GM19463 (cell line): Measurements from ENCODE around the gene ADAM12.
"Not testable (repeated sequence)": the region's sequence is repeated elsewhere in the genome, so short reads cannot be mapped to it uniquely, and the experiment has no call there.

ENCODE experiments used
- ATAC-seq: cut with Tn5 transposase; IDR thresholded peaks from one replicate; pipeline ENCODE4 v1.9.1; 2021; ENCODE audit warnings: mild to moderate bottlenecking, moderate library complexity; ENCODE audit not compliant: unreplicated experiment

Gene ADAM12

DNA sequence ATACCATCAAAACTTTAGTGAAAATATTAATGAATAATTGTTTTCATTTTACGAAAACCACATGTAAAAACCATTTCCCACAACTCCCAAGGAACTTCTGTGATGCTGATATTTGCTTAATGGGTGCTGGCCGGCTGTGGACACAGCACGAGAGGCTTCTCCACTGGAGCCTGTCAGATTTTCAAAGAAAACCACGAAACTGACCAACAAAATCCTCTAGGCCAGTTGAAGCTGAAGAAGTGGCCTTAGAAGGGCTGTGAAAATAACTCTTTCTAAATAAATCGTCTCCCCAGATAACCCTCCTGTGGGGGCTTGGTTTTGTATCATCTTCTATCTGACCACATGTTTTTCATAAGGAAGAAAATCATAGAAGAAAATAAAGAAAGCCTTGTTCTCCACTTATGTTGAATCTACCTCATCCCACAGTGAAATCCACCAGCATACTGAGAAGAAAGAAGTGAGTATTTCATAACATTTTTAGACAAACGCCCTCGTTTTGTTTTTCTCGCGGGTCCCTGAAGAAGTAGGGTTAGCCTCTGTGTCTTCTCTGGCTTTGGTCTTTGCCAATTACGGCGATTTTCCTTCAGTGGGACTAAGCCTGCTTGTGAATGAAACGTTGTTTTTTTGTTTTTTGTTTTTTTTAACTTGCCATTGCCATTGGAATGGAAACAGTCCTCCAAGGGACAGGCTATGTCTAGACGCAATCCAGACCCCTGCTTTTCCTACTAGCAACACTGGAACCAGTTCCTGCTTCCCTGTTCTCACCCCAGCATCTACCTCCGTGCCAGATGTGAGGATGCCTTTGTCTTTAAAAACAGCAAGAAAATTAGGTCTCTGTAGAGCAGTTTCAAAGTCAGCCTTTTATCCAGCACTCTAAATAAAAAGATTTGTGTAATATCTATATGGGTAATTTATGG is 123.9 kb downstream of the ADAM12 start:
- no peak for ATAC-seq

GRCh38 chr10:126263006-126263676 is 125.1 kb downstream of the ADAM12 start:
- no peak for ATAC-seq

DNA sequence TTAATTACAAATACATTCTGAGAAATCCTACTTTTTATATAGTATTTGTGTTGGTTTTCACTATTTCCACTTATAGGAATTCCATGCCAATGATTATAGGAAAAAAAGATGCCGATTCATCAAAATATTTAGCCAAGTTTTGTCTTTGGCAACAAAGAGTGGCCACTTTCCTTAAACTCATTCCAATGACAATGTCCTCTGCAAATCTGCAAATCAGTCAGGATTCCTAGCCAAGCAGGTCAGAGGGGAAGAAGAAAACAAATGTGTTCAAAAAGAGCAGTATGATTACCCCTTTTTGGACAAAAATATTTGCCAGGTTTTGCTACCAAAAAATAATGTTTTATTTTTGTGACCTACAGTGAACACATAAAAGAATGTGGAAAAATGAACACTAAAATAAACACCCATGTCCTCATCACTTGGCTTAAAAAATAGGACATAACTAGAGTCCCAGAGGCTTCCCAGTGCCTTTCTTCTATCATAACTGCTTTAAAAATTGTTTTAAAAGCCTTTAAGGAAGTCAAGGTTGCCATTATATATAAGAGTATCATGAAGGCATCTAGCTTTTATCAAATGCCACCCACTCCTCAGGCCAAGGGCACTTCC is 125.9 kb downstream of the ADAM12 start:
- ATAC-seq, result no peak

DNA sequence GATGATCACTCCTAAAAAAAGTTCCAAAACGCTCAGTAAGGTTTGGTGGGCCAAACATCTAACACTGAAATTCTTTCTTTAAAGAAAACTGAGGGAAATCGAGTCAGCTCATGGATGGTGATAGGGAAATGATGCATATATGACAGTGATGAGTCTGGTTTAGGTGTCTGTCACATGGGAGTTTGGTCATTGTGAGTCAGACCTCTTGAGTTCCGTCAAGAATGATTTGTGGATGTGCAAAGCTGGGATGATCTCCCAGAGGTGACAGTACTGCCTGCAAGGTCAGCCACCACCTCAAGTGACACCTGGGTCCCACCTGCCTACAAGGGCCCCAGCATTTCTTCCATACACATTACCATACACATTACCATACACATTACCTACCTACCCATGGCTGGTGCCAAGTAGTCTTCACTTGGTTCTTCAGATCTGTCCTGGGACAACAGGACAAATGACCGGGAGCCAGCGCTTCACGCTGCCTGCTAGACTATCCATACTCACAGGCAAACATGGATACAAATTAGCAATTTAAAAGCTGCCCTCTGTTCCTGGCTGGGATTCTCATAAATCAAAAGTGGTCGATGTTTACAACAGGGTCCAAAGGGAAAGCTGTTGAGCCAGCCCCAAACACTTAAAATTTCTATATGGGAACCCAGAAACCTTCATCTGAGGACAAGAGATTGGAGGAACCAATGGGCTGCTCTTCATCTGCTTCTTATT is 128.4 kb downstream of the ADAM12 start:
- ATAC-seq, result no peak

GRCh38 chr10:126256864-126257263 is 131.4 kb downstream of the ADAM12 start:
- no peak for ATAC-seq

DNA sequence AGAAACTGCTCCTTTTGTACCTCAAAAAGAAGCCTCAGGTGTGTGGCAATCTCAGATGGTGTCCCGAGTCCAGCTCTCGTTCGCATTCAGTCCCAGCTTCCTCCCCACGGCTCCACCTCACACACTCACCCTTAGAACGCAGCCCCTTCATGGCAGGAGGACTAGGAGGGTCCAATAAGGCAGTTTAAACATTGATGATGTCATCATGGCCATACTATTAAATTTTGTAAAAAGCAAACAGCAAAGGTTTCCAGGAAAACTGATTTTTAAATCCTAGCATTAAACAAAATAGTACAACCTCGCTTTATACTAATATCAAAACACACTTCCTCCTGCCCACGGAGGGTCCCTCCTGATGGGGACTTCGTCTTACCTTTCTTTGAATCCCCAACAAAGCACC is 133.0 kb downstream of the ADAM12 start:
- no peak for ATAC-seq

- ATAC-seq, result no peak
These were observed 134.7 kb downstream of the ADAM12 start for GRCh38 chr10:126253611-126253998.

DNA sequence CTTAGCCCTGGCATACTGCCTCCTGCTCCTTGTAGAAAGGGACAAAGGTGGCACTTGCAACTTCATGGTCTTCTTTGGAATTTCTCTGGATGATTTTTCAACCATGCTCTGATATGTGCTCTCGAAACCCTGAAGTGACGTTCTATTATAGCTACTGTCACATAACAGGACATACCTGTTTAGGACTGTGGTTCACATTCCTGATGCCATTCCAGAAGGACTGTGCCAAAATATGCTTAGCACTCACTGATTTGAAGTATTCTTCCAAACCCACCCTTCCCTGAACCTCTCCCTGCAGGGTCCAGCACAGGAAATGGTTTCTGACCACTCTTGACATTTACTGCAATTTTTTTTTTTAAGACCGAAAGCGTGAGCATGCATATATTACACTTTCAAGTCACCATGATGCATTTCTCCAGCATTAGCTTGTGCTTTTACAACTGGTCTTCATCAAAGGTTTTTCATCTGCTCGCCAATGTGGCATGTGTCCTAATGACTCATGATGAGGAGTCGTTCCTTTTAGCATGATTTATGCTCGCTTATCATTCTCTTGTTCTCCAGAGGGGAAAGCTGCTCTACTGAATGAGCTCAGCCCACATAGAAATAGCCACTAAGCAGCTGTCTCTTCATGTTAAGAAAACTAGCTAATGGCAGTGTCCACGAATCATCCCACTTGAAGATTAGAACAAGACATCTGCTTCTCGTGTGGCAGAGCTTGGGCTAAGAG is 135.2 kb downstream of the ADAM12 start:
- no peak for ATAC-seq

- ATAC-seq, result no peak
These were observed 136.4 kb downstream of the ADAM12 start for GRCh38 chr10:126251778-126252407.

GRCh38 chr10:126250527-126251310 is 137.6 kb downstream of the ADAM12 start:
- no peak for ATAC-seq

GRCh38 chr10:126250045-126250444 is 138.2 kb downstream of the ADAM12 start:
- ATAC-seq, result no peak

GRCh38 chr10:126247446-126247975 is 140.8 kb downstream of the ADAM12 start:
- ATAC-seq, result no peak

GRCh38 chr10:126246396-126246795 is 141.9 kb downstream of the ADAM12 start:
- not testable (repeated sequence) for ATAC-seq

DNA sequence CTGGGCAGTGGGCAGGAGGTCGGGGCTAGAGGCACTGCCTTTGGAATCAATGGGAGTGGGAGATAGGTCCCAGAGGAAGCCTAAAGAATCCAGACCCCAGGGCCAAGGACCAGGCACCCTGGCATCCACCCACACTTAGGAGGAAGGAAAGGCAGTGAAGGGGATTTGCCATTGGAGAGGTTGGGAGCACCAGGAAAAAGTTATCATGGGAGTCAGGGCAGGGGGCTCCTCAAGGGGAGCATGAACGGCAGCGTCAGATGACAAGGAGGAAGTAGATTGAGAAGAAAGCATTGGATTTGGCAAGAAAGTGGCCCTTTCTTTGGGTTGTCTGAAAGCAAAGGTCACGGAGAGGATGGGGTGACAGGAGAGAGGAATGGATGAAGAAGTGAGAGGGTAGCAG is 142.8 kb downstream of the ADAM12 start:
- ATAC-seq, result no peak

DNA sequence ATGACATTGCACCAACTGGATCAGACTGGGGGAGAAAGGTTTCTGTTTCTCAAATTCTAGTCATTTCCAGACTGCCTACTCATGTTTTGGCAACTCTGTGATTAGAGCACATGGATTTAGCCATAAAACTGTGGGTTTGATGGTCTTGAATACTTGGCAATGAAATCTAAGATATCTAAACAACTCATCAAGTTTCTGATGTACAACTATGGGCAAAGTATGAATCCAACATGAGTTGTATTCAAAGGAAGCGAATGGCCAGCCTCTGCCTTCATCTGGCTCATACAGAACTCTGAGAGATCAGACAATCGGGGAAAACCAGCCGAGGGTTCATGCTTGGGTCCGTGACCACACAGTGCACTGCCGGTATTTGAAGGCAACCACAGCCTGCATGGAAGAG is 144.3 kb downstream of the ADAM12 start:
- ATAC-seq, result no peak

GRCh38 chr10:126243306-126243705 is 145.0 kb downstream of the ADAM12 start:
- no peak for ATAC-seq

- ATAC-seq, result no peak
These were observed 145.6 kb downstream of the ADAM12 start for GRCh38 chr10:126242397-126243260.

DNA sequence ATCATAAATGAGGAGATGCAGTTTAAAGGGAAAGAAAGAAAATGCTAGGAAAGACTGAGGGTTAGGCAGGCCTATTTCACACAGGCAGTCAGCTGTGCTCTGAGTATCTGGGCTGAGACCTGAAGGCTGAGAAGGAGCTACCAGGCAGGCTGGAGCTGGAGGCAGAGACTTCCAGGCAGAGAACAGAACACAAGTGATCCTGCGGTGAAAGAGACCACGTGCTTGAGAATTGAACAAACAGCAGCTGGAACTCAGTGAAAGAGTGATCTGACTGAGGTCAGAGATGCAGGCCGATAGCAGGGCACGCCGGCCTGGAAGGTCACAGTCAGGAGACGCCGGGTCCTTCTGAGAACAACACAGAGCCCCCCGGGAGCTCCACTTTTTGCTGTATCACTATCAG is 147.8 kb downstream of the ADAM12 start:
- no peak for ATAC-seq
